WTC11 (cell line): Measurements from ENCODE around the gene RCBTB1. TPM values are rescaled to one million over a fixed set of nuclear protein-coding genes. Genes with fewer than 3 reads are reported as not detected.

ENCODE experiments used
- ATAC-seq: fragments of 200-7000 bp; cut with Tn5 transposase; 2 replicates; pipeline ENCODE4 v1.10.0; 2021; ENCODE audit warnings: mild to moderate bottlenecking, moderate library complexity
- CTCF ChIA-PET: fragments of 300-600 bp; sonication (Branson Sonifier 250); formaldehyde crosslinking; loops from one replicate; lab custom pipeline; 2021; ENCODE audit warnings: antibody characterized with exemption; lab: Charles Lee
- POLR2A ChIA-PET: fragments of 350-600 bp; sonication (Branson Sonifier 250); formaldehyde crosslinking; loops from one replicate; lab custom pipeline; 2021; ENCODE audit warnings: antibody characterized with exemption; lab: Charles Lee
- DNase-seq: peaks from one replicate; pipeline ENCODE4 v3.0.0; 2021; ENCODE audit warnings: low spot score
- H3K27ac Mint-ChIP-seq: 2 replicates; pipeline ENCODE4 v1.8.0; 2021; ENCODE audit warnings: mixed read lengths
- H3K27me3 Mint-ChIP-seq: 2 replicates; pipeline ENCODE4 v1.8.0; 2021; ENCODE audit warnings: low read depth, mild to moderate bottlenecking, moderate library complexity, mixed read lengths
- H3K36me3 Mint-ChIP-seq: 2 replicates; pipeline ENCODE4 v1.8.0; 2021; ENCODE audit warnings: mixed read lengths
- H3K4me1 Mint-ChIP-seq: 2 replicates; pipeline ENCODE4 v1.8.0; 2022; ENCODE audit warnings: mixed read lengths
- H3K4me3 Mint-ChIP-seq: 2 replicates; pipeline ENCODE4 v1.8.0; 2021; ENCODE audit warnings: mild to moderate bottlenecking, moderate library complexity, mixed read lengths
- H3K9me3 Mint-ChIP-seq: 2 replicates; pipeline ENCODE4 v1.8.0; 2021; ENCODE audit warnings: mixed read lengths
- CBFB ChIP-seq: sonication (generic); formaldehyde crosslinking; IDR thresholded peaks from 2 replicates; pipeline ENCODE4 v1.8.1; 2022; ENCODE audit warnings: mild to moderate bottlenecking, low read depth, missing genetic modification reagents
- ELF4 ChIP-seq: sonication (generic); formaldehyde crosslinking; IDR thresholded peaks from 2 replicates; pipeline ENCODE4 v1.8.1; 2022; ENCODE audit warnings: low read depth, mild to moderate bottlenecking, moderate library complexity, missing genetic modification reagents
- FOXK1 ChIP-seq: sonication (generic); formaldehyde crosslinking; IDR thresholded peaks from 2 replicates; pipeline ENCODE4 v1.8.0; 2022; ENCODE audit warnings: mild to moderate bottlenecking, moderate library complexity, missing genetic modification reagents
- JAZF1 ChIP-seq: fragments of 250-450 bp; sonication (Bioruptor Pico); IDR thresholded peaks from 2 replicates; pipeline ENCODE4 v1.9.0; 2021; ENCODE audit warnings: moderate library complexity, mild to moderate bottlenecking, inconsistent platforms
- ZNF232 ChIP-seq: sonication (generic); formaldehyde crosslinking; IDR thresholded peaks from 2 replicates; pipeline ENCODE4 v1.8.0; 2022; ENCODE audit warnings: mild to moderate bottlenecking, missing genetic modification reagents
- ZNF317 ChIP-seq: sonication (generic); formaldehyde crosslinking; IDR thresholded peaks from 2 replicates; pipeline ENCODE4 v1.8.1; 2023; ENCODE audit warnings: low read depth, mild to moderate bottlenecking, moderate library complexity, missing genetic modification reagents, borderline replicate concordance
- ZNF416 ChIP-seq: fragments of 250-450 bp; sonication (Bioruptor Pico); IDR thresholded peaks from 2 replicates; pipeline ENCODE4 v1.9.0; 2021; ENCODE audit warnings: mild to moderate bottlenecking, inconsistent platforms
- total RNA-seq: library from RNA; stranded (reverse); gene quantifications from 3 replicates; pipeline ENCODE4 v1.2.3, GENCODE V29; 2021
- TF ChIP-seq, protein P1 (sequence below): fragments of 250-450 bp; sonication (Bioruptor Pico); IDR thresholded peaks from 2 replicates; pipeline ENCODE4 v1.9.0; 2021; ENCODE audit warnings: mild to moderate bottlenecking
- TF ChIP-seq, protein P2 (sequence below): fragments of 250-450 bp; sonication (Bioruptor Pico); IDR thresholded peaks from 2 replicates; pipeline ENCODE4 v2.1.2; 2022; ENCODE audit warnings: mild to moderate bottlenecking, moderate library complexity
- TF ChIP-seq, protein P3 (sequence below): sonication (generic); formaldehyde crosslinking; IDR thresholded peaks from 2 replicates; pipeline ENCODE4 v1.8.1; 2022; ENCODE audit warnings: mild to moderate bottlenecking, missing genetic modification reagents, moderate library complexity, borderline replicate concordance
- TF ChIP-seq, protein P4 (sequence below): sonication (generic); formaldehyde crosslinking; IDR thresholded peaks from 2 replicates; pipeline ENCODE4 v1.8.1; 2022; ENCODE audit warnings: low read depth, mild to moderate bottlenecking, moderate library complexity, missing genetic modification reagents, borderline replicate concordance
- TF ChIP-seq, protein P5 (sequence below): sonication (generic); formaldehyde crosslinking; IDR thresholded peaks from 2 replicates; pipeline ENCODE4 v1.8.1; 2023; ENCODE audit warnings: mild to moderate bottlenecking, missing genetic modification reagents, borderline replicate concordance

The RCBTB1 gene
- total RNA-seq, 1 experiment from 2014 or later = 31.3 TPM

DNA sequence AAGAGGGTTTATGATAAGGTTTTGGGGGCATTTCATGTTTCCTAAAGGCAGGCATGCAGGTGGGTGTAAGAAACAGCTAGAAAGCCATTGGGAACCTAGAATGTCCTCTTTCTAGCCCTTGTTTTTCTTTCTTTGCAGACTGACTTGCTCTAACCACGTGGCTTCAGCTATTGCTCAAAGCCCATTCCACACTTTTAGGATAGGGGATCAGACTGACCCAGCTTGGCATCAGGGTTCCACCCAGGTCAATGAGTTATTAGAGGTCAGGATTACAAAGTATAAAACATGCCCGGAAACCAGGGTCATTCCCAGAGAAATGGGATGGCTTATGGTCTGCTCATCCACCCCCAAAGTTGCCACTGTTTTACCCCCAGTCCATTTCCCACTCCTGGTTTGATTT, 72.8 kb downstream of the RCBTB1 start:
- ChIA-PET CTCF (no interaction called here), POLR2A (no interaction called here)
- Mint-ChIP-seq H3K9me3 (peaks cover 6% of the 10 kb centered on the region), H3K27me3 (no peaks in the 10 kb centered on the region), H3K4me3 (no peak overlapping the region), H3K36me3 (no peaks in the 10 kb centered on the region), H3K27ac (no peak overlapping the region), H3K4me1 (no peaks in the 10 kb centered on the region)
- ATAC-seq (no peak), DNase-seq (no peak)
- TF ChIP-seq JAZF1 (CRISPR knock-in tag) = no peak
- TF ChIP-seq ZNF317 (CRISPR knock-in tag) = no peak
- TF ChIP-seq, protein P1, sequence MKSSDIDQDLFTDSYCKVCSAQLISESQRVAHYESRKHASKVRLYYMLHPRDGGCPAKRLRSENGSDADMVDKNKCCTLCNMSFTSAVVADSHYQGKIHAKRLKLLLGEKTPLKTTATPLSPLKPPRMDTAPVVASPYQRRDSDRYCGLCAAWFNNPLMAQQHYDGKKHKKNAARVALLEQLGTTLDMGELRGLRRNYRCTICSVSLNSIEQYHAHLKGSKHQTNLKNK (CRISPR knock-in tag) = no peak
- TF ChIP-seq, protein P2, sequence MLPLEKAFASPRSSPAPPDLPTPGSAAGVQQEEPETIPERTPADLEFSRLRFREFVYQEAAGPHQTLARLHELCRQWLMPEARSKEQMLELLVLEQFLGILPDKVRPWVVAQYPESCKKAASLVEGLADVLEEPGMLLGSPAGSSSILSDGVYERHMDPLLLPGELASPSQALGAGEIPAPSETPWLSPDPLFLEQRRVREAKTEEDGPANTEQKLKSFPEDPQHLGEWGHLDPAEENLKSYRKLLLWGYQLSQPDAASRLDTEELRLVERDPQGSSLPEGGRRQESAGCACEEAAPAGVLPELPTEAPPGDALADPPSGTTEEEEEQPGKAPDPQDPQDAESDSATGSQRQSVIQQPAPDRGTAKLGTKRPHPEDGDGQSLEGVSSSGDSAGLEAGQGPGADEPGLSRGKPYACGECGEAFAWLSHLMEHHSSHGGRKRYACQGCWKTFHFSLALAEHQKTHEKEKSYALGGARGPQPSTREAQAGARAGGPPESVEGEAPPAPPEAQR (CRISPR knock-in tag) = no peak
- TF ChIP-seq, protein P3, sequence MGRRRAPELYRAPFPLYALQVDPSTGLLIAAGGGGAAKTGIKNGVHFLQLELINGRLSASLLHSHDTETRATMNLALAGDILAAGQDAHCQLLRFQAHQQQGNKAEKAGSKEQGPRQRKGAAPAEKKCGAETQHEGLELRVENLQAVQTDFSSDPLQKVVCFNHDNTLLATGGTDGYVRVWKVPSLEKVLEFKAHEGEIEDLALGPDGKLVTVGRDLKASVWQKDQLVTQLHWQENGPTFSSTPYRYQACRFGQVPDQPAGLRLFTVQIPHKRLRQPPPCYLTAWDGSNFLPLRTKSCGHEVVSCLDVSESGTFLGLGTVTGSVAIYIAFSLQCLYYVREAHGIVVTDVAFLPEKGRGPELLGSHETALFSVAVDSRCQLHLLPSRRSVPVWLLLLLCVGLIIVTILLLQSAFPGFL = no peak
- TF ChIP-seq, protein P4, sequence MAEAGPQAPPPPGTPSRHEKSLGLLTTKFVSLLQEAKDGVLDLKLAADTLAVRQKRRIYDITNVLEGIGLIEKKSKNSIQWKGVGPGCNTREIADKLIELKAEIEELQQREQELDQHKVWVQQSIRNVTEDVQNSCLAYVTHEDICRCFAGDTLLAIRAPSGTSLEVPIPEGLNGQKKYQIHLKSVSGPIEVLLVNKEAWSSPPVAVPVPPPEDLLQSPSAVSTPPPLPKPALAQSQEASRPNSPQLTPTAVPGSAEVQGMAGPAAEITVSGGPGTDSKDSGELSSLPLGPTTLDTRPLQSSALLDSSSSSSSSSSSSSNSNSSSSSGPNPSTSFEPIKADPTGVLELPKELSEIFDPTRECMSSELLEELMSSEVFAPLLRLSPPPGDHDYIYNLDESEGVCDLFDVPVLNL = no peak

DNA sequence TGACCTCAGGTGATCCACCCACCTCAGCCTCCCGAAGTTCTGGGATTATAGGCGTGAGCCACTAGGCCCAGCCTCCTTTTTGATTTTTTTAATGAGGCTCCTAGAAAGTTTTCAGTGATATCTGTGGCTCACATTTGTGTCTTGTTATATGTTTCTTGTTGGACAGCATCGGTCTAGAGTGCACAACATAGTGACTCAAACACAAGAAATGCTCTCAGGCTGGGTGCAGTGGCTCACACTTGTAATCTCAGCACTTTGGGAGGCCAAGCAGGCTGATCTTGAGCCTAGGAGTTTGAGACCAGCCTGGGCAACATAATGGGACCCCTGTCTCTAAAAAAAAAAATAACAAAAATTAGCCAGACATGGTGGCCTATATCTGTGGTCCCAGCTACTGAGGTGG, 81.4 kb downstream of the RCBTB1 start:
- DNase-seq = no peak
- H3K27ac Mint-ChIP-seq = no peak overlapping the region
- no peaks in the 10 kb centered on the region; the same call in 1 of the 2 replicates for H3K4me1 Mint-ChIP-seq
- H3K36me3 Mint-ChIP-seq = no peaks in the 10 kb centered on the region
- ChIA-PET POLR2A (no interaction called here), CTCF (no interaction called here)
- no peak for ATAC-seq
- H3K4me3 Mint-ChIP-seq = no peak overlapping the region
- TF ChIP-seq, protein P3 = no peak
- TF ChIP-seq CBFB (CRISPR knock-in tag) (no peak), ZNF232 (CRISPR knock-in tag) (no peak), ELF4 (no peak), FOXK1 (CRISPR knock-in tag) (no peak), ZNF416 (CRISPR knock-in tag) (no peak)
- TF ChIP-seq, protein P1 (CRISPR knock-in tag) = no peak
- TF ChIP-seq, protein P5, sequence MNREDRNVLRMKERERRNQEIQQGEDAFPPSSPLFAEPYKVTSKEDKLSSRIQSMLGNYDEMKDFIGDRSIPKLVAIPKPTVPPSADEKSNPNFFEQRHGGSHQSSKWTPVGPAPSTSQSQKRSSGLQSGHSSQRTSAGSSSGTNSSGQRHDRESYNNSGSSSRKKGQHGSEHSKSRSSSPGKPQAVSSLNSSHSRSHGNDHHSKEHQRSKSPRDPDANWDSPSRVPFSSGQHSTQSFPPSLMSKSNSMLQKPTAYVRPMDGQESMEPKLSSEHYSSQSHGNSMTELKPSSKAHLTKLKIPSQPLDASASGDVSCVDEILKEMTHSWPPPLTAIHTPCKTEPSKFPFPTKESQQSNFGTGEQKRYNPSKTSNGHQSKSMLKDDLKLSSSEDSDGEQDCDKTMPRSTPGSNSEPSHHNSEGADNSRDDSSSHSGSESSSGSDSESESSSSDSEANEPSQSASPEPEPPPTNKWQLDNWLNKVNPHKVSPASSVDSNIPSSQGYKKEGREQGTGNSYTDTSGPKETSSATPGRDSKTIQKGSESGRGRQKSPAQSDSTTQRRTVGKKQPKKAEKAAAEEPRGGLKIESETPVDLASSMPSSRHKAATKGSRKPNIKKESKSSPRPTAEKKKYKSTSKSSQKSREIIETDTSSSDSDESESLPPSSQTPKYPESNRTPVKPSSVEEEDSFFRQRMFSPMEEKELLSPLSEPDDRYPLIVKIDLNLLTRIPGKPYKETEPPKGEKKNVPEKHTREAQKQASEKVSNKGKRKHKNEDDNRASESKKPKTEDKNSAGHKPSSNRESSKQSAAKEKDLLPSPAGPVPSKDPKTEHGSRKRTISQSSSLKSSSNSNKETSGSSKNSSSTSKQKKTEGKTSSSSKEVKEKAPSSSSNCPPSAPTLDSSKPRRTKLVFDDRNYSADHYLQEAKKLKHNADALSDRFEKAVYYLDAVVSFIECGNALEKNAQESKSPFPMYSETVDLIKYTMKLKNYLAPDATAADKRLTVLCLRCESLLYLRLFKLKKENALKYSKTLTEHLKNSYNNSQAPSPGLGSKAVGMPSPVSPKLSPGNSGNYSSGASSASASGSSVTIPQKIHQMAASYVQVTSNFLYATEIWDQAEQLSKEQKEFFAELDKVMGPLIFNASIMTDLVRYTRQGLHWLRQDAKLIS (CRISPR knock-in tag) = no peak
- H3K9me3 Mint-ChIP-seq = no peaks in the 10 kb centered on the region
- H3K27me3 Mint-ChIP-seq = no peaks in the 10 kb centered on the region
